Mesenteric fat pad (tissue), 1 donor: ENCODE data around the gene SLC17A4. TPM values are rescaled to one million over a fixed set of nuclear protein-coding genes. Genes with fewer than 3 reads are reported as not detected.

ENCODE experiments used
- DNase-seq: peaks from one replicate; pipeline ENCODE4 v3.0.0-alpha.2; 2020; ENCODE audit warnings: low spot score
- total RNA-seq: library from RNA; stranded (reverse); fragmentation: NEBNext Ultra II Directional; extraction: Animal tissue kit (Norgen Biotek cat#: 25700); gene quantifications from one replicate; pipeline ENCODE4 v1.2.1, GENCODE V29; 2021
- donor health status: DM: yes; HTN: yes; CAD: no.

SLC17A4 gene
- total RNA-seq, 1 donor from 2014 or later = 0.10 TPM

DNA sequence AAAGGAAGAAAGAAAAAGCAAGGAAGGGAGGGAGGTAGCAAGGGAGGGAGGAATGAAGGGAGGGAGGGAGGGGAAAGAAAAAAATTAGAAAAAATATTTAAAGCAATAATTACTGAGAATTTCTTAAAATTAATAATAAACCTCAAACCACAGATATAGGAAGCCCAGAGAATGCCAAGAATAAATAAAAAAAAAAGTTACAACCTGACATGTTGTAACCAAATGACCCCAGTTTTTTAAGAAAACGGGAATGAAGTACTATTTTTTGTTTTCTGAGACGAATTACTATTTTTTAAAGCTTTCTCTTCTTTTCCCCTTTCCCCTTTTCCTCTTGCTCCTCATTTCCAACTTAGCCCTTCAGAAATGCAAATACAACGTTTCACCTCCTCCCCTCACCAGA lies 60.7 kb downstream of the SLC17A4 start:
- DNase-seq = no peak

DNA sequence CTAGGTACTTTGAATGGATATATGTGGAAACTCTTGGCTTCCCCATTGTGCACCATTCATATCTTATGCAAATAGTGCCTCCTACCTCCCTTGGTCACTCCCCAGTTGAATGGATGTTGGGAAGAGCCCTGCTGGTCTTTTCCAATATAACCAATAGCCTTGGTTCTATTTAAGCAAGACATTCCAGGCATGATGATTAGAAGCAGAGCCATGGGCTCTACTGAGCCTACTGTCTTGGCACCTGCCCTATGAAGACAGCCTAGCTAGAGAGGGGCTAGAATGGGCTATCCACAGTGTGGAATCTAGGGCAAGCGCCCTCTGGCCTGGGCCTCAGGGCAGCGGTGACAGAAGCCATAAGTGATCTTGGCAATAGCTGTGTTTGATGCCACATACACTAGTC lies 61.7 kb downstream of the SLC17A4 start:
- DNase-seq = no peak

DNA sequence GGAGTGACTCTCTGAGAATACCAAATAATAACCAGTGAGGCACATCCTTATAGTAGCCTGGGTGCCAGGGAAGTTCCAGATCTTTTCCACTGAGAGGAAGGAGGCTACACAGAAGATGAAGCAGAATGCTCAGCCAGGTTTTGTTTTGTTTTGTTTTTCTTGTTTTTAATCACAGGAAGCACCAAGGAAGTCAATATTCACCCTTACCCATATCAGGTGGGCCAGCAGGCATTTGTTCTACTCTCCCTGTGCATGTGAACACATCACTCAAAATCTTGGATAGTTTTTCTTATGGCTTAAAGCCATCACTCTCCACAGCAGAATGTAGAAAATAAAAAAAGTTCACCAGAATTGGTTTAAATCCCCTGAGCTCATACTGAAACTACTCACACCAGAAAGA lies 66.8 kb downstream of the SLC17A4 start:
- DNase-seq = no peak

DNA sequence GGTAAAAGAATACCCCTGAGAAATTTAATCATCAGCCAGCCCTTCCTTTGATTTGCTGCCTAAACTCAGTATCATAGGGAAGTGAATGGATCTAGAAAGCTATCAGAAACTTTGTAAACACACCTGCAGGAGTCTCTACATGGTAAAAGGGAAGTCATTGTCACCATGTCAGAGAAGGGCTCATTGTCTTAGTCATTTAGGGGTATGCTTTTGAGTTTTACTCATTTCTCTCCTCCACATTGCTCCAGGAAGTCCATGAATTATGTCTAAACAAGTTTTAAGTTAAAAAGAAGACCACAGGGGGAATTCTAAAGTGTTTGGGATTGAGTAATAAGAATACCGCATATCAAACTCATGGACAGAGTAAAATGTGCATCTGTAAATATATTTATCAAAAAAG lies 74.8 kb downstream of the SLC17A4 start:
- DNase-seq = no peak

DNA sequence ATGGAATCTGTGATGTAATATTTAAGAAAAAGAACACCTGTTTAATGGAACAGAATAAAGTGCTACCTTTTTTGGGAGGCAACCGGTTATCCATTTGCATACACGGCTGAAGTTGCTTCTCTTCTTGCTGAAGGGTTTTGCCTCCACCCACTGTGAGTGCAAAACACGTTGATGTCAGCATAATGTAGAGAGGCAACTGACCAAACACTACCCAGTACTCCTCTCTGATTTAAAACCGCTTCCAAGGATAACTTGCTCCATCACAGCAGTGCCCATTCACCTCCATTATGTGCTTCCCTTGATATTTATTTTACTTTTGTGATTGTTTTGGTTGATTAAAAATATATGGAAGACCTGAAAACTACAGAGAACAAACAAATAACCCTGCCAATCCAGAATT lies 75.9 kb downstream of the SLC17A4 start:
- DNase-seq = no peak

Other genes starting within 250 kb of the SLC17A4 start
- 3.6 TPM for gene SCGN, start 102.5 kb upstream of the SLC17A4 start, total RNA-seq
- gene SLC17A1, start 77.3 kb downstream of the SLC17A4 start, total RNA-seq = not detected
- gene SLC17A3, start 119.5 kb downstream of the SLC17A4 start, total RNA-seq = not detected
- gene SLC17A2, start 175.9 kb downstream of the SLC17A4 start, total RNA-seq = not detected
- gene TRIM38, start 208.1 kb downstream of the SLC17A4 start, total RNA-seq = 11.5 TPM